ENCODE data around the gene MNX1. TPM values are rescaled to one million over a fixed set of nuclear protein-coding genes. Genes with fewer than 3 reads are reported as not detected.

Gene MNX1
- total RNA-seq, 1 donor from 2014 or later = 103 TPM

DNA sequence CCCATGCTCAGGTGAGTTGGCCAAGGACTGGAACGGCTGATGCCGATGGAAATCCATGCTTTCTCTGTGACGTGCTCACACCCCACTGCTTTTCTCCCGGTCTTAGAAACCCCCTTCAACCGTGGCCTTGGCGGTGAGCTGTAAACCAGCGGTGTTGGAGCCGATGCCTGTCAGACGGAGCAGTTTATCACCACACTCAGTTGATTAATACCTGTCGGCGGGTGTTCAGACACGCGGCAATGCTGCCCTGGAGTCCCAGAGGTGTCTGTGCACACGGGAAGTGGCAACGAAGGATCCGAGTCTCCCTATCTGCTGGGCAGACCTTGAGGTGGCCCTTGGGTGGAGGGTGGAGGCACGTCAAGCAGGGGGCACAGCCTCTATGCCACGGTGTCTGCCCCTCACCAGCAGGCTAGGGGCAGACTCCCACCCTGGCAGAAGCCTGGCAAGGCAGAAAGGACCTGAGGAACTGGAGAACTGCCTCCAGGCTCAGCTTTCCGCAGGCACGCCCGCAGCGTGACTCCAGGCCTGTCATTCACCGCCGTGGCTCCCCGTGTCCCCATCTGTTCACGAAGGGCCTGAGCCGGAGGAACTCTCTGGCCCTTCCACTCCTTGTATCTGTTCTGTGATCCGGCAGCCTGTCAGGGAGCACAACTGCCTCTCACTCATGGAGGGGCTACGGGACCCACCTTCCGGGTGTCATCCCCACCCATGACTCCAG lies 34.6 kb upstream of the MNX1 start:
- Mint-ChIP-seq H3K27ac (no peak overlapping the region), H3K4me1 (ENCODE audit: low read depth) (peaks cover 15% of the 10 kb centered on the region), H3K9me3 (ENCODE audit: low read depth) (no peaks in the 10 kb centered on the region), H3K4me3 (ENCODE audit: low read depth) (no peak overlapping the region), H3K36me3 (ENCODE audit: insufficient read depth) (no peaks in the 10 kb centered on the region), H3K27me3 (peaks cover 50% of the 10 kb centered on the region)
- TF ChIP-seq, protein P1, sequence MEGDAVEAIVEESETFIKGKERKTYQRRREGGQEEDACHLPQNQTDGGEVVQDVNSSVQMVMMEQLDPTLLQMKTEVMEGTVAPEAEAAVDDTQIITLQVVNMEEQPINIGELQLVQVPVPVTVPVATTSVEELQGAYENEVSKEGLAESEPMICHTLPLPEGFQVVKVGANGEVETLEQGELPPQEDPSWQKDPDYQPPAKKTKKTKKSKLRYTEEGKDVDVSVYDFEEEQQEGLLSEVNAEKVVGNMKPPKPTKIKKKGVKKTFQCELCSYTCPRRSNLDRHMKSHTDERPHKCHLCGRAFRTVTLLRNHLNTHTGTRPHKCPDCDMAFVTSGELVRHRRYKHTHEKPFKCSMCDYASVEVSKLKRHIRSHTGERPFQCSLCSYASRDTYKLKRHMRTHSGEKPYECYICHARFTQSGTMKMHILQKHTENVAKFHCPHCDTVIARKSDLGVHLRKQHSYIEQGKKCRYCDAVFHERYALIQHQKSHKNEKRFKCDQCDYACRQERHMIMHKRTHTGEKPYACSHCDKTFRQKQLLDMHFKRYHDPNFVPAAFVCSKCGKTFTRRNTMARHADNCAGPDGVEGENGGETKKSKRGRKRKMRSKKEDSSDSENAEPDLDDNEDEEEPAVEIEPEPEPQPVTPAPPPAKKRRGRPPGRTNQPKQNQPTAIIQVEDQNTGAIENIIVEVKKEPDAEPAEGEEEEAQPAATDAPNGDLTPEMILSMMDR (IDR thresholded peaks at IDR 0.05; ENCODE audit: unreplicated experiment) = no peak
- no peak for DNase-seq (ENCODE audit: low spot score, unreplicated experiment)

GRCh38 chr7:157044147-157044687 lies 33.8 kb upstream of the MNX1 start:
- H3K9me3 Mint-ChIP-seq (ENCODE audit: low read depth) = no peaks in the 10 kb centered on the region
- TF ChIP-seq, protein P1 (IDR thresholded peaks at IDR 0.05; ENCODE audit: unreplicated experiment) = no peak
- DNase-seq (ENCODE audit: low spot score, unreplicated experiment) = no peak
- peaks cover 51% of the 10 kb centered on the region for H3K27me3 Mint-ChIP-seq
- H3K4me1 Mint-ChIP-seq (ENCODE audit: low read depth) = peaks cover 15% of the 10 kb centered on the region
- no peak overlapping the region for H3K27ac Mint-ChIP-seq
- H3K36me3 Mint-ChIP-seq (ENCODE audit: insufficient read depth) = no peaks in the 10 kb centered on the region
- no peak overlapping the region for H3K4me3 Mint-ChIP-seq (ENCODE audit: low read depth)

GRCh38 chr7:157043745-157044144 lies 33.3 kb upstream of the MNX1 start:
- peaks cover 15% of the 10 kb centered on the region for H3K4me1 Mint-ChIP-seq (ENCODE audit: low read depth)
- no peaks in the 10 kb centered on the region for H3K36me3 Mint-ChIP-seq (ENCODE audit: insufficient read depth)
- no peak for DNase-seq (ENCODE audit: low spot score, unreplicated experiment)

GRCh38 chr7:157041514-157042277 lies 31.2 kb upstream of the MNX1 start:
- Mint-ChIP-seq H3K36me3 (ENCODE audit: insufficient read depth) (no peaks in the 10 kb centered on the region), H3K4me3 (ENCODE audit: low read depth) (no peak overlapping the region), H3K4me1 (ENCODE audit: low read depth) (peaks cover 11% of the 10 kb centered on the region), H3K27me3 (peaks cover 64% of the 10 kb centered on the region), H3K27ac (no peak overlapping the region), H3K9me3 (ENCODE audit: low read depth) (peaks cover 2% of the 10 kb centered on the region)
- no peak for DNase-seq (ENCODE audit: low spot score, unreplicated experiment)
- TF ChIP-seq, protein P1 (IDR thresholded peaks at IDR 0.05; ENCODE audit: unreplicated experiment) = no peak

More at GRCh38 chr7:157043745-157044144, 33.3 kb upstream of the MNX1 start:
- Mint-ChIP-seq H3K27ac (no peak overlapping the region), H3K27me3 (peaks cover 49% of the 10 kb centered on the region), H3K9me3 (ENCODE audit: low read depth) (no peaks in the 10 kb centered on the region), H3K4me3 (ENCODE audit: low read depth) (no peak overlapping the region)
- TF ChIP-seq, protein P1 (IDR thresholded peaks at IDR 0.05; ENCODE audit: unreplicated experiment) = no peak

GRCh38 chr7:157041004-157041403 lies 30.5 kb upstream of the MNX1 start:
- H3K9me3 Mint-ChIP-seq (ENCODE audit: low read depth) = peaks cover 9% of the 10 kb centered on the region
- H3K27me3 Mint-ChIP-seq = peaks cover 69% of the 10 kb centered on the region
- no peak for DNase-seq (ENCODE audit: low spot score, unreplicated experiment)
- peaks cover 1% of the 10 kb centered on the region for H3K36me3 Mint-ChIP-seq (ENCODE audit: insufficient read depth)
- TF ChIP-seq, protein P1 (IDR thresholded peaks at IDR 0.05; ENCODE audit: unreplicated experiment) = no peak
- no peak overlapping the region for H3K4me3 Mint-ChIP-seq (ENCODE audit: low read depth)
- H3K27ac Mint-ChIP-seq = peak overlapping the region; percentile 6
- H3K4me1 Mint-ChIP-seq (ENCODE audit: low read depth) = peaks cover 11% of the 10 kb centered on the region
